Measurements from ENCODE around the gene MICU2.

The MICU2 gene

GRCh38 chr13:21603531-21604448 is at the start of gene MICU2:
TSS of gene MICU2 (minus strand) at chr13:21604170. CDS start at chr13:21604148, 22 bp downstream.
- peak; percentile 87 for DNase-seq (ENCODE audit: low read depth)

- DNase-seq (ENCODE audit: low read depth) = no peak
These were observed 37.7 kb upstream of the MICU2 start for GRCh38 chr13:21641629-21642028.

- DNase-seq (ENCODE audit: low read depth) = no peak
These were observed 35.6 kb upstream of the MICU2 start for GRCh38 chr13:21639561-21639960.

- no peak for DNase-seq (ENCODE audit: low read depth)
These were observed 34.6 kb upstream of the MICU2 start for GRCh38 chr13:21638319-21639282.

- DNase-seq (ENCODE audit: low read depth) = peak; percentile 6
These were observed 33.3 kb upstream of the MICU2 start for GRCh38 chr13:21637296-21637695.

GRCh38 chr13:21636656-21637055 is 32.7 kb upstream of the MICU2 start:
- no peak for DNase-seq (ENCODE audit: low read depth)

GRCh38 chr13:21632196-21632595 is 28.2 kb upstream of the MICU2 start:
- no peak for DNase-seq (ENCODE audit: low read depth)

GRCh38 chr13:21625366-21625765 is 21.4 kb upstream of the MICU2 start:
- DNase-seq (ENCODE audit: low read depth) = no peak

- no peak for DNase-seq (ENCODE audit: low read depth)
These were observed 16.9 kb upstream of the MICU2 start for GRCh38 chr13:21620861-21621260.

- DNase-seq (ENCODE audit: low read depth) = no peak
These were observed 15.8 kb upstream of the MICU2 start for GRCh38 chr13:21619633-21620220.

GRCh38 chr13:21616880-21617279 is 12.9 kb upstream of the MICU2 start:
- DNase-seq (ENCODE audit: low read depth) = no peak

GRCh38 chr13:21616205-21616866 is 12.4 kb upstream of the MICU2 start:
- DNase-seq (ENCODE audit: low read depth) = no peak

GRCh38 chr13:21615427-21615826 is 11.5 kb upstream of the MICU2 start:
- no peak for DNase-seq (ENCODE audit: low read depth)

GRCh38 chr13:21613791-21614190 is 9.8 kb upstream of the MICU2 start:
- DNase-seq (ENCODE audit: low read depth) = no peak

GRCh38 chr13:21611385-21611784 is 7.4 kb upstream of the MICU2 start:
- no peak for DNase-seq (ENCODE audit: low read depth)

GRCh38 chr13:21610687-21611086 is 6.7 kb upstream of the MICU2 start:
- no peak for DNase-seq (ENCODE audit: low read depth)

GRCh38 chr13:21608961-21609360 is 5.0 kb upstream of the MICU2 start:
- no peak for DNase-seq (ENCODE audit: low read depth)

- no peak for DNase-seq (ENCODE audit: low read depth)
These were observed 2.8 kb upstream of the MICU2 start for GRCh38 chr13:21606796-21607195.

- no peak for DNase-seq (ENCODE audit: low read depth)
These were observed 2.3 kb upstream of the MICU2 start for GRCh38 chr13:21606251-21606650.

GRCh38 chr13:21596722-21597121 is 7.2 kb downstream of the MICU2 start:
- no peak for DNase-seq (ENCODE audit: low read depth)

- no peak for DNase-seq (ENCODE audit: low read depth)
These were observed 8.5 kb downstream of the MICU2 start for GRCh38 chr13:21595546-21595822.
